HepG2 (cell line): ENCODE results near the gene TUBG2. TPM values are rescaled to one million over a fixed set of nuclear protein-coding genes. Genes with fewer than 3 reads are reported as not detected.

Experiments
- ATAC-seq: fragments of 200-7000 bp; cut with Tn5 transposase; 3 replicates; pipeline ENCODE4 v1.9.1; 2020; ENCODE audit warnings: mild to moderate bottlenecking, moderate library complexity
- BruUV-seq: library from RNA; stranded (reverse); fragments of 400-500 nt; replicated peaks from 2 replicates; lab custom pipeline; 2021; lab: Mats Ljungman, UMichigan
- CTCF ChIA-PET: fragments of 300-600 bp; formaldehyde crosslinking; extraction: SDS; loops from one replicate; lab custom pipeline; 2021; ENCODE audit warnings: low total read pairs, inconsistent platforms, low intra/inter-chr PET ratio; lab: Yijun Ruan, JAX
- POLR2A ChIA-PET: fragments of 350-600 bp; sonication (Branson Sonifier 250); formaldehyde crosslinking; loops from one replicate; lab custom pipeline; 2020; ENCODE audit warnings: antibody characterized with exemption, inconsistent platforms; lab: Yijun Ruan, JAX
- DNase-seq: peaks from one replicate; pipeline ENCODE4 v3.0.0-alpha.2; 2015; ENCODE audit warnings: low spot score
- FAIRE-seq: peaks from 3 replicates; lab custom pipeline; 2011; peaks lifted over from hg19 to GRCh38; lab: Jason Lieb, UNC
- H2AFZ ChIP-seq: one replicate; pipeline ENCODE4 v1.6.1; 2011; ENCODE audit warnings: low read length, inconsistent platforms
- H3K27ac ChIP-seq: fragments of 300-600 bp; 3 replicates; pipeline ENCODE4 v1.8.0; 2011; ENCODE audit warnings: mixed run types, mild to moderate bottlenecking, mixed read lengths, low read length, inconsistent platforms; ENCODE audit not compliant: insufficient read depth; ENCODE audit errors: extremely low read length
- H3K27me3 ChIP-seq, 2 experiments: fragments of 200-600 bp in 1 of 2; 2 replicates in 1 of 2; 3 replicates in 1 of 2; pipeline versions ENCODE4 v1.6.0 to v1.8.0; 2011; ENCODE audit warnings: low read length in 2 of 2, mild to moderate bottlenecking in 2 of 2, moderate library complexity in 2 of 2, inconsistent platforms in 1 of 2; ENCODE audit not compliant: insufficient read depth in 2 of 2, control insufficient read depth in 1 of 2
- H3K36me3 ChIP-seq, 2 experiments: fragments of 200-600 bp in 1 of 2; replicated peaks in 1 of 2; 2 replicates in 1 of 2; 3 replicates in 1 of 2; pipeline versions ENCODE4 v1.5.1 to v1.8.0; 2011; ENCODE audit warnings: low read length in 2 of 2, inconsistent platforms in 1 of 2; ENCODE audit not compliant: insufficient read depth in 2 of 2, control insufficient read depth in 1 of 2
- H3K4me1 ChIP-seq: 2 replicates; pipeline ENCODE4 v1.5.1; 2012; ENCODE audit warnings: low read length, inconsistent platforms; ENCODE audit not compliant: insufficient read depth
- H3K4me2 ChIP-seq: 2 replicates; pipeline ENCODE4 v1.6.0; 2011; ENCODE audit warnings: low read depth, low read length, inconsistent platforms
- H3K4me3 ChIP-seq, 3 experiments: fragments of 200-600 bp in 1 of 3; sonication (generic), shearing (Covaris generic) in 1 of 3; replicated peaks in 1 of 3; 2 replicates each; pipeline ENCODE4 v1.5.1; 2011 to 2016; ENCODE audit warnings: low read length in 3 of 3, inconsistent platforms in 2 of 3, low read depth in 2 of 3, mild to moderate bottlenecking in 2 of 3, control low read depth in 1 of 3, mixed read lengths in 1 of 3; ENCODE audit not compliant: insufficient read depth in 1 of 3
- H3K79me2 ChIP-seq: one replicate; pipeline ENCODE4 v1.6.1; 2011; ENCODE audit warnings: low read length, inconsistent platforms; ENCODE audit not compliant: insufficient read depth
- H3K9ac ChIP-seq: 2 replicates; pipeline ENCODE4 v1.6.0; 2011; ENCODE audit warnings: mild to moderate bottlenecking, low read depth, low read length, inconsistent platforms; ENCODE audit not compliant: insufficient read depth
- H3K9me3 ChIP-seq: 2 replicates; pipeline ENCODE4 v1.5.1; 2012; ENCODE audit warnings: mild to moderate bottlenecking, low read length
- H4K20me1 ChIP-seq: 2 replicates; pipeline ENCODE4 v1.6.0; 2011; ENCODE audit warnings: inconsistent platforms, mild to moderate bottlenecking, low read length, moderate library complexity; ENCODE audit not compliant: insufficient read depth
- ATF4 ChIP-seq, 2 experiments: fragments of 450-650 bp in 1 of 2; sonication (generic) in 1 of 2; formaldehyde crosslinking; IDR thresholded peaks; 2 replicates each; pipeline versions ENCODE4 v1.5.0 to v1.8.0; 2020 to 2022; ENCODE audit warnings: mild to moderate bottlenecking in 1 of 2, missing genetic modification reagents in 1 of 2
- BRCA1 ChIP-seq: sonication (generic); formaldehyde crosslinking; IDR thresholded peaks from 2 replicates; pipeline ENCODE4 v1.4.0; 2020; ENCODE audit warnings: missing genetic modification reagents
- CEBPB ChIP-seq: IDR thresholded peaks from 2 replicates; pipeline ENCODE4 v1.6.1; 2011; ENCODE audit warnings: low read depth, low read length, improper control_type of control experiment, borderline replicate concordance
- ZMAT5 ChIP-seq: sonication (generic); formaldehyde crosslinking; IDR thresholded peaks from 2 replicates; pipeline ENCODE4 v1.5.0; 2020; ENCODE audit warnings: mild to moderate bottlenecking, low read depth, missing genetic modification reagents, borderline replicate concordance
- WGBS: methylation state at CpG from one replicate; pipeline ENCODE4 v1.1.6; 2017; ENCODE audit warnings: low lambda C conversion rate; 5-methylcytosine and 5-hydroxymethylcytosine counted together
- in situ Hi-C: cut with HindIII; loops from 2 replicates; pipeline ENCODE4 v1.10.0; 2017; ENCODE audit warnings: low pct_unique_long_range_greater_than_20kb; ENCODE audit not compliant: extremely low pct_ligation_motif_present
- intact Hi-C: fragments of 100-400 bp; cut with micrococcal nuclease; formaldehyde crosslinking; loops from one replicate; pipeline ENCODE4 v1.10.0; 2022; ENCODE audit not compliant: unreplicated experiment
- polyA plus RNA-seq, 8 experiments: library from polyadenylated mRNA; depleted of rRNA in 3 of 8; stranded (reverse) in 7 of 8; unstranded in 1 of 8; fragments of >200 nt; fragmentation: Illumina TruSeq in 4 of 8; extraction: Trizol in 4 of 8; gene quantifications; 2 replicates each; pipeline versions ENCODE4 v1.2.1 to v1.2.3, GENCODE V29; 2011 to 2016; ENCODE audit warnings: low read depth in 4 of 8, missing spikeins in 1 of 8, mixed read lengths in 1 of 8; ENCODE audit not compliant: insufficient read depth in 1 of 8
- total RNA-seq, 5 experiments: library from RNA; depleted of rRNA; stranded (reverse); fragments of >200 nt; fragmentation: Illumina TruSeq; extraction: Trizol; gene quantifications; 2 replicates each; pipeline ENCODE4 v1.2.3, GENCODE V29; 2016; ENCODE audit warnings: low read depth in 1 of 5

TUBG2 gene
- total and polyA plus RNA-seq, 2 of the 13 experiments (the other 11 are each of a cell fraction or from before 2014, with no cell fraction given), result 16.0 to 42.3 TPM

GRCh38 chr17:42629411-42630009 is 29.6 kb upstream of the TUBG2 start:
- CTCF ChIA-PET, result no interaction called here
- in situ Hi-C loops, result no loop called here
- no peaks in the 10 kb centered on the region for H3K9me3 ChIP-seq
- ATAC-seq, result no peak
- no peaks in the 10 kb centered on the region for H3K27me3 ChIP-seq
- TF ChIP-seq ATF4 (CRISPR knock-in tag; IDR thresholded peaks at IDR 0.05) (peak in 1 of 2 experiments; percentile 39; a peak in 1 of 4 replicates), CEBPB (peak; percentile 34; the same call in 1 of the 2 replicates), BRCA1 (no peak)
- H3K27ac ChIP-seq, result no peak overlapping the region
- 35% methylated on average over 3 of the region's 3 CpGs for WGBS
- FAIRE-seq, result no peak
- no peak overlapping the region for H3K9ac ChIP-seq
- DNase-seq, result no peak
- no peak overlapping the region for H2AFZ ChIP-seq
- H3K4me2 ChIP-seq, result no peak overlapping the region
- no peak overlapping the region for H3K4me3 ChIP-seq
- BruUV-seq, result no TSS peak
- H3K36me3 ChIP-seq, result no peaks in the 10 kb centered on the region
- POLR2A ChIA-PET, result no interaction called here
- peaks cover 12% of the 10 kb centered on the region for H3K4me1 ChIP-seq
- H3K79me2 ChIP-seq, result no peaks in the 10 kb centered on the region
- intact Hi-C loops, result no loop called here
- H4K20me1 ChIP-seq, result no peaks in the 10 kb centered on the region

DNA sequence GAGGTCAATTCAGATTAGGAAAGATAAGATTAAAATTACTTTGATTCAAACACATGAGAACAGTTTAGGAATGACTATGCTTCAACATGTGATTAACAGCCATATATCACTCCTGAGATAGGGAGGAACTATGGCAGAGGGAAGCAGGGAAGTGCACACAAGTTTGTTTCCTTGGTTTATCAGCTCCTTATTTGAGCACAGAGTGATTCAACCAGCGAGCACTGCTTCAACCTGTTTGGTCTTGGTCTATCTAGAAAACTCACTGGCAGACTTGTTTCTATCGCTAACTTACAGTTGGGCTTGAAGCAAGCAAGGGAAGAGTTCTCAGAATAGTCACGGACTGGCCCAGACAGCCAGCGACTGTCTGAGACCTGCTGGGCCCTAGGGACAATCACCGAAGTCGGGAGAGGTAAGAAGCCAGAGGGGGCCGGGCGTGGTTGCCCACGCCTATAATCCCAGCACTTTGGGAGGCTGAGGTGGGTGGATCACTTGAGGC is 26.1 kb upstream of the TUBG2 start:
- DNase-seq (no peak), FAIRE-seq (no peak)
- in situ Hi-C loops (no loop called here), intact Hi-C loops (no loop called here)
- H2AFZ ChIP-seq, result peak overlapping the region; percentile 23
- H3K4me3 ChIP-seq, result no peak overlapping the region
- POLR2A ChIA-PET, result interaction anchor here (1.1 to 1.7 kb wide), 2 partner anchors 14 to 23 kb away, joined by 3 to 8 read pairs; partner anchors contain the start of genes RETREG3 and TUBG1
- H3K4me1 ChIP-seq, result peaks cover under 1% of the 10 kb centered on the region; the same call in 1 of the 2 replicates
- no peak for TF ChIP-seq ZMAT5 (CRISPR knock-in tag)
- TF ChIP-seq, all 625 proteins: peak for 0
- CTCF ChIA-PET, result no interaction called here
- H3K9me3 ChIP-seq, result no peaks in the 10 kb centered on the region
- H3K27me3 ChIP-seq, result peaks cover 2 to 4% of the 10 kb centered on the region in 2 experiments; a peak in 1 of 5 replicates
- no peak overlapping the region for H3K27ac ChIP-seq
- BruUV-seq, result no TSS peak
- no peaks in the 10 kb centered on the region for H4K20me1 ChIP-seq
- no peak overlapping the region for H3K4me2 ChIP-seq
- peak; percentile 42 for ATAC-seq
- no peaks in the 10 kb centered on the region for H3K79me2 ChIP-seq
- WGBS, result 60% methylated on average over 9 of the region's 9 CpGs
- no peak overlapping the region for H3K9ac ChIP-seq
- no peaks in the 10 kb centered on the region for H3K36me3 ChIP-seq
